ENCODE results near the gene DCLRE1A.

DCLRE1A gene

DNA sequence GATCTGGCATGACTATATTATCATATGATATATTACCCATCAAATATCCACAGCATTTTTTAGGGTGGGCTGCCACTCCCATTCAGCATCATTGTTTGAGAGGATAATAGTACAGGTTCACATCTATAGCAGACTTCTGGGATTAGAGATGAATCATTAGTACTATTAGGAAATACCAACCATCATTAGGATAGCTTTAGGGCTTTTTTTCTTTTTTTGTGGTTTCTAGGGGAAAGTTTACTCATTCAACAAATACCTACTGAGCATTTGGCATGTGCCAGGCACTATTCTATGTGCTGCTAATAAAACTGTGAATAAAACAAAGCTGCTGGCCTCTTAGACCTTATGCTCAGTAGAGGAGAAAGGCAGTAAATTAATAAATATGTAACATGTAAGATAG is 41.1 kb upstream of the DCLRE1A start:
- no peaks in the 10 kb centered on the region for H3K9me3 ChIP-seq (ENCODE audit: control insufficient read depth, low read length)
- H2AFZ ChIP-seq (ENCODE audit: low read depth, low read length): no peak overlapping the region
- H4K91ac ChIP-seq (ENCODE audit: low read length): no peak overlapping the region
- no peak overlapping the region for H2AK5ac ChIP-seq (ENCODE audit: low read length, severe bottlenecking)
- H3K9ac ChIP-seq (ENCODE audit: low read length): no peak overlapping the region
- peak; percentile 33 for DNase-seq
- no peak overlapping the region for H3K23ac ChIP-seq (ENCODE audit: low read length in 2 of 2)
- no peak overlapping the region for H3K4me2 ChIP-seq (ENCODE audit: low read length, poor library complexity, severe bottlenecking)
- no peak overlapping the region for H4K8ac ChIP-seq (ENCODE audit: low read length)
- no peak overlapping the region for H3K4me3 ChIP-seq (ENCODE audit: insufficient read depth in 1 of 2, low read depth in 1 of 2, low read length in 2 of 2)
- no peak overlapping the region for H3K4ac ChIP-seq (ENCODE audit: low read depth in 1 of 2, low read length in 2 of 2)
- H2BK120ac ChIP-seq (ENCODE audit: low read depth, low read length): no peak overlapping the region
- H2BK12ac ChIP-seq (ENCODE audit: low read length in 2 of 2): no peak overlapping the region
- no peak overlapping the region for H2BK15ac ChIP-seq (ENCODE audit: low read depth, poor library complexity, severe bottlenecking)
- peaks cover 4% of the 10 kb centered on the region for H3K4me1 ChIP-seq (ENCODE audit: control insufficient read depth, insufficient read depth, low read depth, low read length)
- H3K14ac ChIP-seq (ENCODE audit: low read length in 2 of 2): no peak overlapping the region
- H3K36me3 ChIP-seq (ENCODE audit: control insufficient read depth in 1 of 2, insufficient read depth in 2 of 2, low read depth in 1 of 2, low read length in 2 of 2): peaks cover 0 to 15% of the 10 kb centered on the region in 2 experiments
- H3K27ac ChIP-seq (ENCODE audit: low read length, poor library complexity, severe bottlenecking): no peak overlapping the region
- H3K79me1 ChIP-seq (replicated peaks; ENCODE audit: low read length, poor library complexity, severe bottlenecking): peaks cover 10% of the 10 kb centered on the region
- no peaks in the 10 kb centered on the region for H3K27me3 ChIP-seq (ENCODE audit: control insufficient read depth in 1 of 2, insufficient read depth in 1 of 2, low read length in 2 of 2)
- no peak overlapping the region for H3K18ac ChIP-seq (ENCODE audit: low read depth in 1 of 2, low read length in 2 of 2)
- H2BK5ac ChIP-seq (ENCODE audit: low read depth, low read length, poor library complexity, severe bottlenecking): no peak overlapping the region

DNA sequence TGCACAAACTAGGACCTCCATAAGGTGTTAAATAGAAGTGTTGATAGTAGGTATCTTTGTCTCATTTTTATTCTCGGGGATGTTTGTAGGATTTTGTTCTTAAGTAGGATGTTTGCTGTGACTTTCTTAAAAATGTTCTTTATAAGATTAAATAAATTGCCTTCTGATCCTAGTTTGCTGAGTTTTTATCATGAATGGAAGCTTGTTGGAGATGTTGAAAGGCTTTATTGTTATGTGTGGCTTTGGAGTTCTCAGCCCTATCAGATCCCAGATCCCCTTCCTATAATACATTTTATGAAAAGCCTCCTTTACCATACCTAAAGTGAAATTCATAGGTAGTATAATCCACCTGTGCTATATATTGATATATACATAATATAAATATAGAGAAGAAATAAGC is 40.7 kb upstream of the DCLRE1A start:
- no peak for DNase-seq
- no peak overlapping the region for H2AK5ac ChIP-seq (ENCODE audit: low read length, severe bottlenecking)
- no peak overlapping the region for H3K18ac ChIP-seq (ENCODE audit: low read depth in 1 of 2, low read length in 2 of 2)
- H3K79me1 ChIP-seq (replicated peaks; ENCODE audit: low read length, poor library complexity, severe bottlenecking): peaks cover 10% of the 10 kb centered on the region
- H3K4me1 ChIP-seq (ENCODE audit: control insufficient read depth, insufficient read depth, low read depth, low read length): peaks cover 4% of the 10 kb centered on the region
- H4K91ac ChIP-seq (ENCODE audit: low read length): no peak overlapping the region
- H3K4ac ChIP-seq (ENCODE audit: low read depth in 1 of 2, low read length in 2 of 2): no peak overlapping the region
- H3K27me3 ChIP-seq (ENCODE audit: control insufficient read depth in 1 of 2, insufficient read depth in 1 of 2, low read length in 2 of 2): no peaks in the 10 kb centered on the region
- H3K4me3 ChIP-seq (ENCODE audit: insufficient read depth in 1 of 2, low read depth in 1 of 2, low read length in 2 of 2): no peak overlapping the region
- H3K36me3 ChIP-seq (ENCODE audit: control insufficient read depth in 1 of 2, insufficient read depth in 2 of 2, low read depth in 1 of 2, low read length in 2 of 2): peaks cover 0 to 15% of the 10 kb centered on the region in 2 experiments
- WGBS: 100% methylated on average over 1 of the region's 1 CpG
- no peak overlapping the region for H2BK120ac ChIP-seq (ENCODE audit: low read depth, low read length)
- no peak overlapping the region for H2BK5ac ChIP-seq (ENCODE audit: low read depth, low read length, poor library complexity, severe bottlenecking)
- H3K27ac ChIP-seq (ENCODE audit: low read length, poor library complexity, severe bottlenecking): no peak overlapping the region
- H2AFZ ChIP-seq (ENCODE audit: low read depth, low read length): no peak overlapping the region
- H4K8ac ChIP-seq (ENCODE audit: low read length): no peak overlapping the region
- no peak overlapping the region for H2BK15ac ChIP-seq (ENCODE audit: low read depth, poor library complexity, severe bottlenecking)
- H3K14ac ChIP-seq (ENCODE audit: low read length in 2 of 2): no peak overlapping the region
- H3K4me2 ChIP-seq (ENCODE audit: low read length, poor library complexity, severe bottlenecking): no peak overlapping the region
- H3K9me3 ChIP-seq (ENCODE audit: control insufficient read depth, low read length): no peaks in the 10 kb centered on the region
- H2BK12ac ChIP-seq (ENCODE audit: low read length in 2 of 2): no peak overlapping the region
- no peak overlapping the region for H3K23ac ChIP-seq (ENCODE audit: low read length in 2 of 2)
- no peak overlapping the region for H3K9ac ChIP-seq (ENCODE audit: low read length)

DNA sequence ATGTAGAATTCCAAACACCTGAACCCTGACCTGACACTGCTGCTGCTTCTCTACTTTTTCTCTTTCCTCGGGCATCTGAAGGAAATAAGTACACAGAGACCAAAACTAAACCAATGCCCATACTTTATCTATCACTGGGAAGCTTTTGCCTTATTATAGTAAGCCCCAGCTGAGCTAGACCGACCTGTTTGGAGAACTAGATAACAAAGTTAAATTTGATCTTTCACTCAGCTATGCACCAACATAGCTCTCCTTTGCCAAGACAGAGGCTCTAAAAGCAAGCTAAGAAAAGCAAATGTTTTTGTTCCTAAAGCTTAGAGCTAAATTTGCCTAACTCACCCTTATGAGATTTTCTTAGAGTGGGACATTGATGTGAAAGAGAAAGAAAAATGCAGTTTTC is 39.7 kb upstream of the DCLRE1A start:
- H3K9me3 ChIP-seq (ENCODE audit: control insufficient read depth, low read length): no peaks in the 10 kb centered on the region

DNA sequence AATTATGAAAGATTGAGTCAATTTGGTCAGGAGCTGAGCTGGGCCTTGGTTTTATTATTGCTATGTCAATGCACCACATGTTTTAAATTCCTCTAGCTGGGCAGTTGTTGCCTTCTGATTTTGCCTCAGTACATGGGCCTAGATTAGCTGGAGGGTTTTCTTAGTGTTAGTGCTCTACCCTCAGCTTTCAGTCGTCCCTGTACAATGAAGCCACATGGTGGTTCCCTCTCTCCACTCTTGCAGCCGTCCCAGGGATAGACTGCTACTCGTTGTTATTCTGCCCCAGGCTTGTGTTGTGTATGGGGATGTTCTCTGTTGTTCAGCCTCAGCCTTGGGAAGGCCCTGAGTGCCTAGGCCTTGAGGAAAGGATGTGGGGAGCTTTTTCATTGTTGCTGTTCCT is 37.6 kb upstream of the DCLRE1A start:
- no peak overlapping the region for H3K4ac ChIP-seq (ENCODE audit: low read depth in 1 of 2, low read length in 2 of 2)
- H3K4me1 ChIP-seq (ENCODE audit: control insufficient read depth, insufficient read depth, low read depth, low read length): peaks cover 2% of the 10 kb centered on the region
- WGBS: 86% methylated on average over 3 of the region's 3 CpGs
- peaks cover 0 to 14% of the 10 kb centered on the region in 2 experiments for H3K36me3 ChIP-seq (ENCODE audit: control insufficient read depth in 1 of 2, insufficient read depth in 2 of 2, low read depth in 1 of 2, low read length in 2 of 2)
- no peak overlapping the region for H3K18ac ChIP-seq (ENCODE audit: low read depth in 1 of 2, low read length in 2 of 2)
- no peak overlapping the region for H2BK120ac ChIP-seq (ENCODE audit: low read depth, low read length)
- no peak overlapping the region for H2AFZ ChIP-seq (ENCODE audit: low read depth, low read length)
- no peak for DNase-seq
- no peak overlapping the region for H2BK15ac ChIP-seq (ENCODE audit: low read depth, poor library complexity, severe bottlenecking)
- no peak overlapping the region for H2BK5ac ChIP-seq (ENCODE audit: low read depth, low read length, poor library complexity, severe bottlenecking)
- no peak overlapping the region for H3K23ac ChIP-seq (ENCODE audit: low read length in 2 of 2)
- H3K4me3 ChIP-seq (ENCODE audit: insufficient read depth in 1 of 2, low read depth in 1 of 2, low read length in 2 of 2): no peak overlapping the region
- no peak overlapping the region for H2BK12ac ChIP-seq (ENCODE audit: low read length in 2 of 2)
- H3K14ac ChIP-seq (ENCODE audit: low read length in 2 of 2): no peak overlapping the region
- H3K79me1 ChIP-seq (replicated peaks; ENCODE audit: low read length, poor library complexity, severe bottlenecking): peaks cover 11% of the 10 kb centered on the region
- no peaks in the 10 kb centered on the region for H3K27me3 ChIP-seq (ENCODE audit: control insufficient read depth in 1 of 2, insufficient read depth in 1 of 2, low read length in 2 of 2)
- H3K9ac ChIP-seq (ENCODE audit: low read length): no peak overlapping the region
- peak overlapping the region; percentile 97 for H2AK5ac ChIP-seq (ENCODE audit: low read length, severe bottlenecking)
- H4K8ac ChIP-seq (ENCODE audit: low read length): no peak overlapping the region
- no peaks in the 10 kb centered on the region for H3K9me3 ChIP-seq (ENCODE audit: control insufficient read depth, low read length)
- no peak overlapping the region for H4K91ac ChIP-seq (ENCODE audit: low read length)
- H3K27ac ChIP-seq (ENCODE audit: low read length, poor library complexity, severe bottlenecking): no peak overlapping the region
- H3K4me2 ChIP-seq (ENCODE audit: low read length, poor library complexity, severe bottlenecking): no peak overlapping the region

More for the DNA sequence above, 39.7 kb upstream of the DCLRE1A start:
- Histone ChIP-seq H2BK15ac (ENCODE audit: low read depth, poor library complexity, severe bottlenecking) (no peak overlapping the region), H3K27me3 (ENCODE audit: control insufficient read depth in 1 of 2, insufficient read depth in 1 of 2, low read length in 2 of 2) (no peaks in the 10 kb centered on the region), H3K4me1 (ENCODE audit: control insufficient read depth, insufficient read depth, low read depth, low read length) (peaks cover 4% of the 10 kb centered on the region), H3K4me2 (ENCODE audit: low read length, poor library complexity, severe bottlenecking) (no peak overlapping the region), H3K79me1 (replicated peaks; ENCODE audit: low read length, poor library complexity, severe bottlenecking) (peaks cover 8% of the 10 kb centered on the region), H3K23ac (ENCODE audit: low read length in 2 of 2) (no peak overlapping the region), H4K91ac (ENCODE audit: low read length) (no peak overlapping the region), H3K14ac (ENCODE audit: low read length in 2 of 2) (no peak overlapping the region), H3K9ac (ENCODE audit: low read length) (no peak overlapping the region), H2AK5ac (ENCODE audit: low read length, severe bottlenecking) (no peak overlapping the region), H2BK5ac (ENCODE audit: low read depth, low read length, poor library complexity, severe bottlenecking) (no peak overlapping the region), H3K4ac (ENCODE audit: low read depth in 1 of 2, low read length in 2 of 2) (no peak overlapping the region), H2BK12ac (ENCODE audit: low read length in 2 of 2) (no peak overlapping the region), H4K8ac (ENCODE audit: low read length) (no peak overlapping the region), H3K18ac (ENCODE audit: low read depth in 1 of 2, low read length in 2 of 2) (no peak overlapping the region), H2BK120ac (ENCODE audit: low read depth, low read length) (no peak overlapping the region), H2AFZ (ENCODE audit: low read depth, low read length) (no peak overlapping the region), H3K4me3 (ENCODE audit: insufficient read depth in 1 of 2, low read depth in 1 of 2, low read length in 2 of 2) (no peak overlapping the region), H3K27ac (ENCODE audit: low read length, poor library complexity, severe bottlenecking) (no peak overlapping the region), H3K36me3 (ENCODE audit: control insufficient read depth in 1 of 2, insufficient read depth in 2 of 2, low read depth in 1 of 2, low read length in 2 of 2) (peaks cover 0 to 12% of the 10 kb centered on the region in 2 experiments)
- DNase-seq: no peak
- 95% methylated on average over 2 of the region's 2 CpGs for WGBS

All from mesenchymal stem cell (in vitro differentiated cells and primary cell).